Cardiac fibroblast (primary cell): ENCODE data around the gene KDM8.

Experiments used
- DNase-seq, 2 donors: peaks; one replicate each; pipeline versions ENCODE4 v3.0.0 to v3.0.0-alpha.2; 2010; ENCODE audit warnings: low read depth in 2 of 2
- H3K4me3 ChIP-seq, 2 donors: replicated peaks in 1 of 2; 1 replicate in 1 of 2; 2 replicates in 1 of 2; pipeline ENCODE4 v1.5.1; 2011; ENCODE audit warnings: low read depth in 2 of 2, low read length in 2 of 2, mild to moderate bottlenecking in 2 of 2, moderate library complexity in 1 of 2
- TF ChIP-seq, protein P1 (sequence below): IDR thresholded peaks from one replicate; pipeline ENCODE4 v1.5.1; 2011; ENCODE audit warnings: low read depth, mild to moderate bottlenecking, low read length, inconsistent platforms

Gene KDM8

DNA sequence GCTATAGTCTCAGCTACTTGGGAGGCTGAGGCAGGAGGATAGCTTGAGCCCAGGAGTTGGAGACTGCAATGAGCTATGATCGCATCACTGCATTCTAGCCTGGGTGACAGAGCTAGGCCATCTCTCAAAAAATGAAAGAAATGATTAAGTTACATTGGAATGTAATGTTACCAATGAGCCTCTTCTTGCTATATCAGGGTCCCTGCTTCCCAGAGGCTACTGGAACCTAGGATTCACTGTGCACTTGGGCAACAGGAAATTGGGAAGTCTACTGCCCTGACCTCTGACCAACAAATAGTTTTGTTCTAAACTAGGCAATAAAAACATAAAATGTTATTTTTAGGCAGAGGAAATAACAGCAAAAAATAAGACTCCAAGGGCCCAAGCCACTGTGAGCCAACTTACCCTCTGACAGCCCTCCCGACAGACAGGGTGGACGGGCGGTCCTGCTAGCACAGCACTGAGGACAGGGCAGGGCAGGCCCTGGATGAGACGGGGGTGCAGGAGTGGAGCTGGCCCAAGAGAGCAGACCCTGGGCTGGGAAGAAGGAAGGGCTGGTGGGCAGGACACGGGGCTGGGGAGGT is 37.7 kb downstream of the KDM8 start:
- TF ChIP-seq, protein P1, sequence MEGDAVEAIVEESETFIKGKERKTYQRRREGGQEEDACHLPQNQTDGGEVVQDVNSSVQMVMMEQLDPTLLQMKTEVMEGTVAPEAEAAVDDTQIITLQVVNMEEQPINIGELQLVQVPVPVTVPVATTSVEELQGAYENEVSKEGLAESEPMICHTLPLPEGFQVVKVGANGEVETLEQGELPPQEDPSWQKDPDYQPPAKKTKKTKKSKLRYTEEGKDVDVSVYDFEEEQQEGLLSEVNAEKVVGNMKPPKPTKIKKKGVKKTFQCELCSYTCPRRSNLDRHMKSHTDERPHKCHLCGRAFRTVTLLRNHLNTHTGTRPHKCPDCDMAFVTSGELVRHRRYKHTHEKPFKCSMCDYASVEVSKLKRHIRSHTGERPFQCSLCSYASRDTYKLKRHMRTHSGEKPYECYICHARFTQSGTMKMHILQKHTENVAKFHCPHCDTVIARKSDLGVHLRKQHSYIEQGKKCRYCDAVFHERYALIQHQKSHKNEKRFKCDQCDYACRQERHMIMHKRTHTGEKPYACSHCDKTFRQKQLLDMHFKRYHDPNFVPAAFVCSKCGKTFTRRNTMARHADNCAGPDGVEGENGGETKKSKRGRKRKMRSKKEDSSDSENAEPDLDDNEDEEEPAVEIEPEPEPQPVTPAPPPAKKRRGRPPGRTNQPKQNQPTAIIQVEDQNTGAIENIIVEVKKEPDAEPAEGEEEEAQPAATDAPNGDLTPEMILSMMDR: no peak
- no peak overlapping the region for H3K4me3 ChIP-seq
- peak; percentile 71 to 89 for DNase-seq

DNA sequence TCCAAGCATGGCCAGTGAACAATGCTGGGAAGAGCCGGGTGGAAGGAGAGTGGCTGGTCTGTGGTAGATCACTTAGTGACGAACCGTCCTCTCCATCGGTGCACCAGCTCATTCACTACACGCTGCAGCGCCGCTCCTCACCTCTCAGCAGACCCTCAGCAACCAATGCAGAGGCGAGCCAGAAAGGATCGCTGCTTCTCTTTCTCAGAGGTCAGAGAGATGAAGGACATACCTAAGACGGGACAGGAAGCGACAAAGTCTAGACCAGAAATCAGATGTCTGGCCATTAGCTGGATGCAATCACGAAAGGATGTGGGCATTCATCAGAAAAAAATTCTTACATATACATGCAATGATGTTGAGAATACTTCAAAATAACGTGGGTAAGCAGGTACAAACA is 38.3 kb downstream of the KDM8 start:
- TF ChIP-seq, protein P1: no peak
- DNase-seq: peak in 1 of 2 donors; percentile 69
- no peak overlapping the region for H3K4me3 ChIP-seq

- TF ChIP-seq, protein P1: no peak
- peak overlapping the region; percentile 4 to 29 for H3K4me3 ChIP-seq
- no peak for DNase-seq
Measured at GRCh38 chr16:27242398-27242797, 39.1 kb downstream of the KDM8 start.

GRCh38 chr16:27242868-27243590 is 39.7 kb downstream of the KDM8 start:
- H3K4me3 ChIP-seq: peak overlapping the region; percentile 4 to 29
- TF ChIP-seq, protein P1: peak; percentile 5
- peak; percentile 91 to 97 for DNase-seq

- DNase-seq: no peak
- H3K4me3 ChIP-seq: no peak overlapping the region
- TF ChIP-seq, protein P1: no peak
Measured at GRCh38 chr16:27243725-27244362, 40.5 kb downstream of the KDM8 start.

DNA sequence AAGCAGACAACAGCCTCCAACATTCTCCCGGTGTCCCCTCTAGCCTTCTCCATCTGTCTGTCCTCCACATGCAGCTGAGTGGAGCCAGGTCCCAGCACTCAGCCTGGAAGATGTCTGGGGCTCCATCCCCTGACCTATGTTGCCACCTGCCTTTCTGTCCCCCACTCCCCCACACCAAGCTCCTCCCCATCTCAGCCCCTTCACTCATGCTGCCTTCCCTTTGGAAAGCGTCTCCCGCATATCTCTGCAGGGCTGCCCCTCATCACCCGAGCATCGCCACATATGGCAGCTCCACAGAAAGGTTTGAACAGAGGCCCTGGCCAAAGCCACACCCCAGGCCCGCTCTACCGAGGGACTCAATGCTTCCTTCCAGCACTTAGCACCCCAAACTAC is 41.0 kb downstream of the KDM8 start:
- no peak for DNase-seq
- no peak overlapping the region for H3K4me3 ChIP-seq
- TF ChIP-seq, protein P1: no peak
